ENCODE measurements around the gene ADAMTS10. TPM values are rescaled to one million over a fixed set of nuclear protein-coding genes. Genes with fewer than 3 reads are reported as not detected.

ADAMTS10 gene
- total RNA-seq, 1 donor, result 7.3 TPM

- H3K4me3 ChIP-seq (ENCODE audit: low read depth, low read length), result no peak overlapping the region
- TF ChIP-seq CTCF (IDR thresholded peaks at IDR 0.05; ENCODE audit: insufficient read depth, low read depth, low read length), result no peak
- DNase-seq (ENCODE audit: low read depth), result no peak
Observed at GRCh38 chr19:8643860-8644653, 33.5 kb upstream of the ADAMTS10 start.

- H3K4me3 ChIP-seq (ENCODE audit: low read depth, low read length), result no peak overlapping the region
- no peak for DNase-seq (ENCODE audit: low read depth)
- no peak for TF ChIP-seq CTCF (IDR thresholded peaks at IDR 0.05; ENCODE audit: insufficient read depth, low read depth, low read length)
Observed at GRCh38 chr19:8642561-8642960, 32.0 kb upstream of the ADAMTS10 start.

- DNase-seq (ENCODE audit: low read depth), result peak; percentile 60
- no peak overlapping the region for H3K4me3 ChIP-seq (ENCODE audit: low read depth, low read length)
- peak; percentile 63 for TF ChIP-seq CTCF (IDR thresholded peaks at IDR 0.05; ENCODE audit: insufficient read depth, low read depth, low read length)
Observed at GRCh38 chr19:8641908-8642547, 31.5 kb upstream of the ADAMTS10 start.

GRCh38 chr19:8641221-8641907 lies 30.8 kb upstream of the ADAMTS10 start:
- no peak overlapping the region for H3K4me3 ChIP-seq (ENCODE audit: low read depth, low read length)
- TF ChIP-seq CTCF (IDR thresholded peaks at IDR 0.05; ENCODE audit: insufficient read depth, low read depth, low read length), result no peak

GRCh38 chr19:8640402-8641004 lies 30.0 kb upstream of the ADAMTS10 start:
- no peak for TF ChIP-seq CTCF (IDR thresholded peaks at IDR 0.05; ENCODE audit: insufficient read depth, low read depth, low read length)
- no peak overlapping the region for H3K4me3 ChIP-seq (ENCODE audit: low read depth, low read length)
- DNase-seq (ENCODE audit: low read depth), result peak; percentile 24

More at GRCh38 chr19:8641221-8641907, 30.8 kb upstream of the ADAMTS10 start:
- no peak for DNase-seq (ENCODE audit: low read depth)

- no peak overlapping the region for H3K4me3 ChIP-seq (ENCODE audit: low read depth, low read length)
- no peak for TF ChIP-seq CTCF (IDR thresholded peaks at IDR 0.05; ENCODE audit: insufficient read depth, low read depth, low read length)
- DNase-seq (ENCODE audit: low read depth), result peak; percentile 40
Observed at GRCh38 chr19:8639821-8640401, 29.4 kb upstream of the ADAMTS10 start.

All from fibroblast of villous mesenchyme (primary cell).